IMR-90 (cell line): ENCODE measurements around the gene SDS. TPM values are rescaled to one million over a fixed set of nuclear protein-coding genes. Genes with fewer than 3 reads are reported as not detected.

Source experiments
- ATAC-seq: fragments of 200-7000 bp; cut with Tn5 transposase; 2 replicates; pipeline ENCODE4 v1.9.1; 2020; ENCODE audit warnings: low read depth, mild to moderate bottlenecking, moderate library complexity
- BruUV-seq: library from RNA; stranded (reverse); fragments of 400-500 nt; replicated peaks from 2 replicates; lab custom pipeline; 2021; lab: Mats Ljungman, UMichigan
- CTCF ChIA-PET: fragments of 300-600 bp; formaldehyde crosslinking; extraction: SDS; loops from one replicate; lab custom pipeline; 2021; ENCODE audit warnings: antibody characterized with exemption; lab: Yijun Ruan, JAX
- POLR2A ChIA-PET: fragments of 300-600 bp; sonication (Branson Sonifier 250); formaldehyde crosslinking; loops from one replicate; lab custom pipeline; 2022; ENCODE audit warnings: antibody characterized with exemption; ENCODE audit not compliant: unreplicated experiment; lab: Charles Lee
- DNase-seq: peaks from one replicate; pipeline ENCODE4 v3.0.0; 2013
- H2AFZ ChIP-seq: replicated peaks from 2 replicates; pipeline ENCODE3; 2013; ENCODE audit warnings: low read length, mild to moderate bottlenecking; ENCODE audit not compliant: poor library complexity
- H2AK5ac ChIP-seq: 2 replicates; pipeline ENCODE4 v1.6.1; 2013; ENCODE audit warnings: low read depth, low read length, inconsistent platforms
- H2AK9ac ChIP-seq: replicated peaks from 2 replicates; pipeline ENCODE3; 2013; ENCODE audit warnings: mild to moderate bottlenecking, low read depth, low read length, moderate library complexity; ENCODE audit not compliant: poor library complexity
- H2BK120ac ChIP-seq: 2 replicates; pipeline ENCODE4 v1.6.1; 2013; ENCODE audit warnings: low read depth, low read length, inconsistent platforms
- H2BK15ac ChIP-seq: 3 replicates; pipeline ENCODE4 v1.6.1; 2013; ENCODE audit warnings: low read depth, low read length, inconsistent platforms
- H2BK20ac ChIP-seq: 2 replicates; pipeline ENCODE4 v1.6.1; 2013; ENCODE audit warnings: low read depth, mild to moderate bottlenecking, inconsistent platforms, low read length, moderate library complexity
- H2BK5ac ChIP-seq: 2 replicates; pipeline ENCODE4 v1.6.1; 2013; ENCODE audit warnings: mild to moderate bottlenecking, low read depth, low read length, inconsistent platforms; ENCODE audit not compliant: poor library complexity, severe bottlenecking
- H3K14ac ChIP-seq: replicated peaks from 2 replicates; pipeline ENCODE4 v1.6.1; 2013; ENCODE audit warnings: low read depth, low read length, inconsistent platforms
- H3K18ac ChIP-seq: 2 replicates; pipeline ENCODE4 v1.6.1; 2013; ENCODE audit warnings: low read depth, low read length, control low read depth
- H3K23ac ChIP-seq: 2 replicates; pipeline ENCODE4 v1.6.1; 2013; ENCODE audit warnings: low read depth, low read length, inconsistent platforms
- H3K27ac ChIP-seq: 2 replicates; pipeline ENCODE4 v1.5.1; 2013; ENCODE audit warnings: mild to moderate bottlenecking, control low read depth, low read length; ENCODE audit not compliant: insufficient read depth
- H3K27me3 ChIP-seq: 2 replicates; pipeline ENCODE4 v1.6.1; 2013; ENCODE audit warnings: low read length; ENCODE audit not compliant: control insufficient read depth, insufficient read depth
- H3K36me3 ChIP-seq: 2 replicates; pipeline ENCODE4 v1.6.1; 2013; ENCODE audit warnings: low read length, mixed read lengths; ENCODE audit not compliant: control insufficient read depth, insufficient read depth
- H3K4ac ChIP-seq: 2 replicates; pipeline ENCODE4 v1.6.1; 2013; ENCODE audit warnings: low read depth, low read length, inconsistent platforms
- H3K4me1 ChIP-seq: 2 replicates; pipeline ENCODE4 v1.6.1; 2013; ENCODE audit warnings: low read length, mixed read lengths; ENCODE audit not compliant: control insufficient read depth, insufficient read depth
- H3K4me2 ChIP-seq: 2 replicates; pipeline ENCODE4 v1.6.1; 2013; ENCODE audit warnings: low read depth, mild to moderate bottlenecking, control low read depth, low read length, moderate library complexity
- H3K4me3 ChIP-seq: 2 replicates; pipeline ENCODE4 v1.5.1; 2013; ENCODE audit warnings: low read depth, mild to moderate bottlenecking, control low read depth, low read length, moderate library complexity; ENCODE audit not compliant: insufficient read depth
- H3K56ac ChIP-seq: 2 replicates; pipeline ENCODE4 v1.6.1; 2013; ENCODE audit warnings: low read length, inconsistent platforms; ENCODE audit not compliant: insufficient read depth; ENCODE audit errors: extremely low read depth
- H3K79me1 ChIP-seq, 2 experiments: 2 replicates each; pipeline ENCODE4 v1.6.1; 2013; ENCODE audit warnings: low read length in 2 of 2, inconsistent platforms in 1 of 2, low read depth in 1 of 2
- H3K9ac ChIP-seq: 2 replicates; pipeline ENCODE4 v1.6.1; 2013; ENCODE audit warnings: low read depth, low read length, control low read depth
- H3K9me1 ChIP-seq: 2 replicates; pipeline ENCODE4 v1.6.1; 2013; ENCODE audit warnings: low read length, inconsistent platforms; ENCODE audit not compliant: insufficient read depth
- H3K9me3 ChIP-seq: 2 replicates; pipeline ENCODE4 v1.6.1; 2013; ENCODE audit warnings: low read length; ENCODE audit not compliant: control insufficient read depth, insufficient read depth
- H4K20me1 ChIP-seq: 2 replicates; pipeline ENCODE4 v1.6.1; 2013; ENCODE audit warnings: low read length, inconsistent platforms; ENCODE audit not compliant: insufficient read depth
- H4K5ac ChIP-seq: 2 replicates; pipeline ENCODE4 v1.6.1; 2013; ENCODE audit warnings: mild to moderate bottlenecking, low read depth, low read length, control low read depth
- H4K8ac ChIP-seq, 2 experiments: 2 replicates each; pipeline ENCODE4 v1.6.1; 2013; ENCODE audit warnings: low read depth in 2 of 2, low read length in 2 of 2, control low read depth in 1 of 2, inconsistent platforms in 1 of 2
- H4K91ac ChIP-seq: 2 replicates; pipeline ENCODE4 v1.6.1; 2013; ENCODE audit warnings: low read depth, low read length, inconsistent platforms; ENCODE audit not compliant: insufficient read depth
- BHLHE40 ChIP-seq: fragments of 150-350 bp; IDR thresholded peaks from 2 replicates; pipeline ENCODE4 v1.6.1; 2016; ENCODE audit warnings: mild to moderate bottlenecking, low read depth, low read length
- CTCF ChIP-seq: conservative IDR thresholded peaks from 2 replicates; pipeline ENCODE4 v1.5.1; 2012; ENCODE audit warnings: mild to moderate bottlenecking, low read depth, low read length, improper control_type of control experiment
- MAFK ChIP-seq: IDR thresholded peaks from 2 replicates; pipeline ENCODE4 v1.6.1; 2012; ENCODE audit warnings: low read depth, low read length, improper control_type of control experiment
- MXI1 ChIP-seq: IDR thresholded peaks from 2 replicates; pipeline ENCODE4 v1.6.1; 2012; ENCODE audit warnings: low read depth, mild to moderate bottlenecking, low read length, moderate library complexity, borderline replicate concordance
- NFE2L2 ChIP-seq: fragments of 150-350 bp; IDR thresholded peaks from 2 replicates; pipeline ENCODE4 v1.6.1; 2016; ENCODE audit warnings: low read depth, mild to moderate bottlenecking, low read length
- RAD21 ChIP-seq: IDR thresholded peaks from 2 replicates; pipeline ENCODE4 v1.6.1; 2012; ENCODE audit warnings: low read length, improper control_type of control experiment
- WGBS, 2 experiments: methylation state at CpG; one replicate each; pipeline versions ENCODE4 v1.1.5 to v1.1.7; 2013; ENCODE audit warnings: missing lambda C conversion rate in 2 of 2; ENCODE audit not compliant: insufficient read length in 1 of 2; ENCODE audit errors: extremely low coverage in 2 of 2; 5-methylcytosine and 5-hydroxymethylcytosine counted together
- dilution Hi-C: fragments of 300-500 bp; cut with HindIII; formaldehyde crosslinking; loops from one replicate; pipeline ENCODE4 v1.14.3; 2018; ENCODE audit warnings: low sequenced_read_pairs; ENCODE audit not compliant: unreplicated experiment
- in situ Hi-C: fragments of 300-500 bp; cut with MboI; formaldehyde crosslinking; loops from 3 replicates; pipeline ENCODE4 v1.14.3; 2019; ENCODE audit warnings: low sequenced_read_pairs, inconsistent platforms, mixed read lengths
- intact Hi-C: fragments of 100-400 bp; cut with micrococcal nuclease; formaldehyde crosslinking; loops from 2 replicates; pipeline ENCODE4 v1.10.0; 2022
- polyA plus RNA-seq, 3 experiments: library from polyadenylated mRNA; depleted of rRNA; stranded (reverse); fragments of >200 nt; gene quantifications; 2 replicates each; pipeline ENCODE4 v1.2.3, GENCODE V29; 2012; ENCODE audit warnings: low replicate concordance in 1 of 3
- total RNA-seq: library from RNA; depleted of rRNA; stranded (reverse); fragments of >200 nt; gene quantifications from 2 replicates; pipeline ENCODE4 v1.2.3, GENCODE V29; 2012

Gene SDS
- total and polyA plus RNA-seq, 2 of the 4 experiments (the other 2 are of a cell fraction) = not detected

GRCh38 chr12:113386866-113387566 is 16.7 kb downstream of the SDS start:
- Histone ChIP-seq H3K4me2 (no peak overlapping the region), H2AK5ac (no peak overlapping the region), H3K9me1 (no peaks in the 10 kb centered on the region; the same call in 1 of the 2 replicates), H3K14ac (no peak overlapping the region), H2AK9ac (no peak overlapping the region), H4K8ac (no peak overlapping the region), H3K18ac (no peak overlapping the region), H3K4me1 (no peaks in the 10 kb centered on the region), H3K27me3 (no peaks in the 10 kb centered on the region), H3K36me3 (peaks cover 28% of the 10 kb centered on the region), H2BK120ac (no peak overlapping the region), H2BK5ac (no peak overlapping the region), H3K9ac (no peak overlapping the region), H4K5ac (no peak overlapping the region), H2BK20ac (no peak overlapping the region), H3K23ac (no peak overlapping the region), H3K4me3 (no peak overlapping the region), H4K91ac (no peak overlapping the region), H2AFZ (no peak overlapping the region), H3K9me3 (no peaks in the 10 kb centered on the region), H3K27ac (no peak overlapping the region), H2BK15ac (no peak overlapping the region), H4K20me1 (no peaks in the 10 kb centered on the region), H3K79me1 (no peaks in the 10 kb centered on the region), H3K4ac (no peak overlapping the region), H3K56ac (no peak overlapping the region)
- ChIA-PET POLR2A (no interaction called here), CTCF (no interaction called here)
- no TSS peak for BruUV-seq
- ATAC-seq = no peak
- in situ Hi-C loops (no loop called here), dilution Hi-C loops (no loop called here), intact Hi-C loops (no loop called here)
- TF ChIP-seq MXI1 = no peak
- TF ChIP-seq MAFK = no peak
- no peak for TF ChIP-seq NFE2L2
- no peak for TF ChIP-seq CTCF
- TF ChIP-seq BHLHE40 = no peak
- no peak for TF ChIP-seq RAD21
- 94% methylated on average over 9 of the region's 12 CpGs; no CpG with 5 or more reads in 1 of the 2 experiments for WGBS, 2 experiments
- DNase-seq = no peak
